ENCODE data around the gene AIMP1.

AIMP1 gene

DNA sequence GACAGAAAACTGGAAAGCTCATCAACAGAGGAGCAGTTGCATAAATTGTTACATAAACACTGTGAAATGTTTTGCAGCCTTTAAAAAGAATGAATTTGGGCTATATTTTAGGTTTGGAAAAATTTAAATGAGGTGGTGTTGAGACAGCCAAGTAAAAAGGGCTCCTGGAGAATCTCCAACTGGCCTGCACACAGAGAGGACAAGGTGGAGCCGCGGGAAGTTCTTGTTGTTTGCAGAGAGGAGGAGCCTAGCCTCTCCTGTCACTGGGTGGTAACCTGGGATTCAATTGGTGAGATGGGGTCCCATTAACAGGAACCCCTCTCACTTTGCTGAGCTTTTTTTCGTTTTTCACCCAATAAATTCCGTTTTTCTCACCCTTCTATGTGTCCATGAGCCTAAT is 38.8 kb downstream of the AIMP1 start:
- TF ChIP-seq ZFX (IDR thresholded peaks at IDR 0.05), result no peak
- TF ChIP-seq, protein P1, sequence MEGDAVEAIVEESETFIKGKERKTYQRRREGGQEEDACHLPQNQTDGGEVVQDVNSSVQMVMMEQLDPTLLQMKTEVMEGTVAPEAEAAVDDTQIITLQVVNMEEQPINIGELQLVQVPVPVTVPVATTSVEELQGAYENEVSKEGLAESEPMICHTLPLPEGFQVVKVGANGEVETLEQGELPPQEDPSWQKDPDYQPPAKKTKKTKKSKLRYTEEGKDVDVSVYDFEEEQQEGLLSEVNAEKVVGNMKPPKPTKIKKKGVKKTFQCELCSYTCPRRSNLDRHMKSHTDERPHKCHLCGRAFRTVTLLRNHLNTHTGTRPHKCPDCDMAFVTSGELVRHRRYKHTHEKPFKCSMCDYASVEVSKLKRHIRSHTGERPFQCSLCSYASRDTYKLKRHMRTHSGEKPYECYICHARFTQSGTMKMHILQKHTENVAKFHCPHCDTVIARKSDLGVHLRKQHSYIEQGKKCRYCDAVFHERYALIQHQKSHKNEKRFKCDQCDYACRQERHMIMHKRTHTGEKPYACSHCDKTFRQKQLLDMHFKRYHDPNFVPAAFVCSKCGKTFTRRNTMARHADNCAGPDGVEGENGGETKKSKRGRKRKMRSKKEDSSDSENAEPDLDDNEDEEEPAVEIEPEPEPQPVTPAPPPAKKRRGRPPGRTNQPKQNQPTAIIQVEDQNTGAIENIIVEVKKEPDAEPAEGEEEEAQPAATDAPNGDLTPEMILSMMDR (conservative IDR thresholded peaks at IDR 0.05), result no peak
- H3K27ac ChIP-seq, result no peak overlapping the region

- H3K27ac ChIP-seq, result no peak overlapping the region
- TF ChIP-seq ZFX (IDR thresholded peaks at IDR 0.05), result no peak
- TF ChIP-seq, protein P1 (conservative IDR thresholded peaks at IDR 0.05), result no peak
These were observed 42.5 kb downstream of the AIMP1 start for GRCh38 chr4:106358899-106359298.

DNA sequence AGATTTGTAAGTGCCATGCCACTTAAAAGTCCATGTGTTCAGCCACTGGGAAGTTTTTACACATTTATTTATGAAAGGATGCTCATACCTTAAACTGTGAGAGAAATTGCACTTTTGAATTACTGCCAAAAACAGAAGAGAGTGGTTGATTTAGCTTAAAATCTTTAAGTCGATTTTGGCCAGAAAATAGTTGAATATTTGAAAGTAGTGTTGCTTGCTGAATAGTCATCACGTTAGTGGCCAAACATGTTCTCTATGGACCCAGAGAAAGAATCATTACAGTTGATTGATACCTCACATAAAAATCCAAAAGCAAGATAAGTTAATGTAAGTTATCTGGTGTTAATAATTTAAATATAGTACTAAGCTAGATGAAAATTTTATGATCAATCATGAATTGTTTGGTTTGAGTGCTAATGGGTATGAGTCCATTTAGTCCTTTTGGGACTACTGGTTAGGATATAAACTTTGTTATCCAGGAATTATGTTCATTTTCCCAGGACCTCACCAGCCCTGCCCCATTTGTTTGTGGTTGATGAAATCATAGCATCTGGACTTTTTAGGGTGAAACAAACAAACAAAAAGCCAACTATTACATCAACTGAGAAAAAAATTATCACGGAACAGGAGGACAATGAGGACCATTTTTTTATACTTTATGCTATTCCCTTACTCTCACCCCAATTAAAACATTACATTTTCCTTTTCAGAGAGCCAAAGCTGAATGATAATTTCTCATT is 45.9 kb downstream of the AIMP1 start:
- H3K27ac ChIP-seq, result no peak overlapping the region
- TF ChIP-seq ZFX (IDR thresholded peaks at IDR 0.05), result no peak
- TF ChIP-seq, protein P1 (conservative IDR thresholded peaks at IDR 0.05), result no peak

DNA sequence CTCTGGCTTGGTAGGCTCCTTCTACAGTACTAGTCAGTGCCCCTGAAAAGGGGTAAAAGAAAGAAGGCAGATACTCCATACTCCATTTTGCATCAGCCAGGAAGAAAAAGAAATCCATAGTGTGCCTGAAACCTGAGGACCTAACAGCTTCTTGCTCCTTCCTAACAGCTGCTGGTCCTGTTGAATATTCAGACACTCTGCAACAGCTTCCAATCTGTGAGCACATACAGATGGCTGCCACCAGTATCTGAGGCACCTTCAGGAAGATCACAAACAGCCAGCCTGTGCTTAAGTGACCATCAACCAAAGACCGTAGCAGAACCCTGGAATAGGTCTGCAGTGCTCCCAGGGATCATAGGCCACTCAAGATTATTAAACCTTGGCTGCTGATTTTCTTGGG is 47.9 kb downstream of the AIMP1 start:
- no peak overlapping the region for H3K27ac ChIP-seq
- TF ChIP-seq, protein P1 (conservative IDR thresholded peaks at IDR 0.05), result no peak
- TF ChIP-seq ZFX (IDR thresholded peaks at IDR 0.05), result no peak

- TF ChIP-seq, protein P1 (conservative IDR thresholded peaks at IDR 0.05), result no peak
- TF ChIP-seq ZFX (IDR thresholded peaks at IDR 0.05), result no peak
- no peak overlapping the region for H3K27ac ChIP-seq
These were observed 49.3 kb downstream of the AIMP1 start for GRCh38 chr4:106365613-106366012.

- no peak overlapping the region for H3K27ac ChIP-seq
These were observed 49.7 kb downstream of the AIMP1 start for GRCh38 chr4:106366026-106366425.

DNA sequence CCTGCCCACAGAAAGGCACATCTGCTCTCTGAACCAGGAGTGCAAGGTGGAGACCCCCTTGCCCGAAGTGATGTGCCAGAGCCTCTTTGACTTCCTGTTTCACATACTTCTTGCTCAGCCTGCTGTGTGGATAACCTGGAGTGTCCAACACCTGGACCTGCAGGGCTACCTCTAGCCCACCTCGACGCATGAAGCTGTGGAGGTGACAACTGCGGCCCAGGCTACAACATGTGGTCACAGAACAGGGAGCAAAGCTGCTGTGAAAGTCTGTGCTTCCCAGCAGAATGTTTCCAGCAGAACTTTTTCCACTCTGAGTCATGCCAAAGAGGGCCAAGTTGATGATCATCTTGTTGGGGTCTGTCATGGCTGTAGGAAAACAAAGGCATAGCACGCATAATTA is 50.7 kb downstream of the AIMP1 start:
- H3K27ac ChIP-seq, result no peak overlapping the region
- TF ChIP-seq, protein P1 (conservative IDR thresholded peaks at IDR 0.05), result no peak
- TF ChIP-seq ZFX (IDR thresholded peaks at IDR 0.05), result no peak

More at GRCh38 chr4:106366026-106366425, 49.7 kb downstream of the AIMP1 start:
- TF ChIP-seq, protein P1 (conservative IDR thresholded peaks at IDR 0.05), result no peak
- no peak for TF ChIP-seq ZFX (IDR thresholded peaks at IDR 0.05)

All from C4-2B (cell line).